Transverse colon (tissue), 4 donors: Measurements from ENCODE around the gene ZFHX3. TPM values are rescaled to one million over a fixed set of nuclear protein-coding genes. Genes with fewer than 3 reads are reported as not detected.

Experiments used
- DNase-seq: peaks from one replicate; pipeline ENCODE4 v3.0.0-alpha.2; 2019
- H3K27ac ChIP-seq, 4 donors: fragments of 200-600 bp; sonication (generic); 2 replicates each; pipeline ENCODE4 v1.5.1; 2016 to 2018; ENCODE audit warnings: inconsistent platforms in 4 of 4
- H3K27me3 ChIP-seq: fragments of 200-600 bp; sonication (generic); 2 replicates; pipeline ENCODE4 v1.5.1; 2017; ENCODE audit warnings: inconsistent platforms
- H3K36me3 ChIP-seq, 4 donors: fragments of 200-600 bp; sonication (generic); 2 replicates each; pipeline ENCODE4 v1.5.1; 2017 to 2019; ENCODE audit warnings: inconsistent platforms in 4 of 4
- H3K4me1 ChIP-seq, 4 donors: fragments of 200-600 bp; sonication (generic); 2 replicates each; pipeline ENCODE4 v1.5.1; 2017 to 2020; ENCODE audit warnings: inconsistent platforms in 4 of 4
- H3K4me3 ChIP-seq, 4 donors: fragments of 200-600 bp; sonication (generic); 1 replicate in 1 of 4; 2 replicates in 3 of 4; pipeline versions ENCODE4 v1.5.1 to v1.6.1; 2017 to 2019; ENCODE audit warnings: inconsistent platforms in 4 of 4
- H3K9me3 ChIP-seq, 2 donors: fragments of 200-600 bp; sonication (generic); 2 replicates each; pipeline ENCODE4 v1.5.1; 2017 to 2019; ENCODE audit warnings: inconsistent platforms in 2 of 2
- EP300 ChIP-seq: sonication (generic); formaldehyde crosslinking; IDR thresholded peaks from one replicate; pipeline ENCODE4 v1.6.1; 2017; ENCODE audit warnings: antibody characterized with exemption, low read depth
- POLR2A ChIP-seq: fragments of 450-650 bp; IDR thresholded peaks from one replicate; pipeline ENCODE4 v1.6.1; 2016; ENCODE audit warnings: antibody characterized with exemption, mild to moderate bottlenecking, moderate library complexity
- POLR2AphosphoS5 ChIP-seq, 3 donors: sonication (generic); formaldehyde crosslinking; IDR thresholded peaks; one replicate each; pipeline ENCODE4 v1.6.1; 2016; ENCODE audit warnings: antibody characterized with exemption in 3 of 3
- WGBS, 2 donors: methylation state at CpG; one replicate each; pipeline ENCODE4 v1.1.5; 2018; ENCODE audit warnings: low coverage in 1 of 2; 5-methylcytosine and 5-hydroxymethylcytosine counted together
- in situ Hi-C, 4 donors: fragments of 200-750 bp; cut with MboI; loops; one replicate each; pipeline versions ENCODE4 v1.15.0 to v1.15.1; 2017; ENCODE audit warnings: low sequenced_read_pairs in 3 of 4, low pct_ligation_motif_present in 1 of 4, low pct_unique_long_range_greater_than_20kb in 1 of 4
- intact Hi-C: fragments of 100-400 bp; cut with DNase I; formaldehyde crosslinking; loops from one replicate; pipeline ENCODE4 v1.15.1; 2023; ENCODE audit warnings: low total_unique reads
- total RNA-seq, 4 donors: library from RNA; depleted of rRNA; stranded (reverse); fragments of >200 nt; gene quantifications; one replicate each; pipeline ENCODE4 v1.1.0, GENCODE V29; 2016
- TF ChIP-seq, protein P1 (sequence below), 5 experiments: fragments of 200-600 bp in 3 of 5; fragments of 450-650 bp in 2 of 5; sonication (generic) in 3 of 5; IDR thresholded peaks; 1 replicate in 2 of 5; 2 replicates in 3 of 5; pipeline ENCODE4 v1.5.1; 2016 to 2017; ENCODE audit warnings: antibody characterized with exemption in 5 of 5, inconsistent platforms in 3 of 5, mild to moderate bottlenecking in 2 of 5, moderate library complexity in 1 of 5

Gene ZFHX3
- total RNA-seq, 4 donors from 2014 or later, result 12.3 to 23.7 (median 15.3) TPM

DNA sequence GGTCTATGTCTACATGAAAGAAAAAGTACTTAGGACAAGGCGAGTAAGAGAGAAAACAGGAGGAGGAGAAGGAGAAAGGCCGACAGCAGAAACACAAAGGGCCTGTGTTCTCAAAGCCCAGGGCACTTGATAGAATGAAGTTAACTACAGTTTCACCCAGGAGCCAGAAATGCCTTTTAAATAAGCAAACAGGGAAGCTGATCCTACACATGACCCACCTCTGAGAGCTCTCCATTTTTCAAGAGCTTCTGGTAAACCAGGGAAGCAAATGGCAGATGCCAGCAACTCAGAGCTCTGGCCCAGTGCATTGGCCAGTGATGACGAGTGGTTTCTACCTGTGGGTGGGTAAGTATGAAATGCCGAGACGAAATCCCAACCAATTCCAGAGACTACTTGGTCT, 163.4 kb downstream of the ZFHX3 start:
- no peaks in the 10 kb centered on the region for H3K4me1 ChIP-seq
- H3K36me3 ChIP-seq, result peaks cover 0 to 17% (median 0%) of the 10 kb centered on the region in 4 donors
- no peak for DNase-seq
- H3K9me3 ChIP-seq, result no peaks in the 10 kb centered on the region
- no peak overlapping the region for H3K27ac ChIP-seq
- no peak overlapping the region for H3K4me3 ChIP-seq
- TF ChIP-seq POLR2A (no peak), EP300 (no peak), POLR2AphosphoS5 (IDR thresholded peaks at IDR 0.05) (no peak)
- TF ChIP-seq, protein P1, sequence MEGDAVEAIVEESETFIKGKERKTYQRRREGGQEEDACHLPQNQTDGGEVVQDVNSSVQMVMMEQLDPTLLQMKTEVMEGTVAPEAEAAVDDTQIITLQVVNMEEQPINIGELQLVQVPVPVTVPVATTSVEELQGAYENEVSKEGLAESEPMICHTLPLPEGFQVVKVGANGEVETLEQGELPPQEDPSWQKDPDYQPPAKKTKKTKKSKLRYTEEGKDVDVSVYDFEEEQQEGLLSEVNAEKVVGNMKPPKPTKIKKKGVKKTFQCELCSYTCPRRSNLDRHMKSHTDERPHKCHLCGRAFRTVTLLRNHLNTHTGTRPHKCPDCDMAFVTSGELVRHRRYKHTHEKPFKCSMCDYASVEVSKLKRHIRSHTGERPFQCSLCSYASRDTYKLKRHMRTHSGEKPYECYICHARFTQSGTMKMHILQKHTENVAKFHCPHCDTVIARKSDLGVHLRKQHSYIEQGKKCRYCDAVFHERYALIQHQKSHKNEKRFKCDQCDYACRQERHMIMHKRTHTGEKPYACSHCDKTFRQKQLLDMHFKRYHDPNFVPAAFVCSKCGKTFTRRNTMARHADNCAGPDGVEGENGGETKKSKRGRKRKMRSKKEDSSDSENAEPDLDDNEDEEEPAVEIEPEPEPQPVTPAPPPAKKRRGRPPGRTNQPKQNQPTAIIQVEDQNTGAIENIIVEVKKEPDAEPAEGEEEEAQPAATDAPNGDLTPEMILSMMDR (IDR thresholded peaks at IDR 0.05), result no peak
- WGBS, 2 donors, result 91 to 97% methylated on average over 5 of the region's 5 CpGs
- intact Hi-C loops, result no loop called here
- H3K27me3 ChIP-seq, result no peaks in the 10 kb centered on the region
- in situ Hi-C loops, result no loop called here

- H3K4me3 ChIP-seq, result no peak overlapping the region
- H3K36me3 ChIP-seq, result peaks cover 0 to 17% (median 0%) of the 10 kb centered on the region in 4 donors
- no peak overlapping the region for H3K27ac ChIP-seq
- in situ Hi-C loops, result no loop called here
- DNase-seq, result no peak
- H3K9me3 ChIP-seq, result no peaks in the 10 kb centered on the region
- no peaks in the 10 kb centered on the region for H3K27me3 ChIP-seq
- H3K4me1 ChIP-seq, result no peaks in the 10 kb centered on the region
- TF ChIP-seq POLR2AphosphoS5 (IDR thresholded peaks at IDR 0.05) (no peak), POLR2A (no peak), EP300 (no peak)
- TF ChIP-seq, protein P1 (IDR thresholded peaks at IDR 0.05), result no peak
- WGBS, 2 donors, result 79 to 97% methylated on average over 4 of the region's 4 CpGs
- intact Hi-C loops, result no loop called here
Measured at GRCh38 chr16:72884037-72884436, 163.9 kb downstream of the ZFHX3 start.

DNA sequence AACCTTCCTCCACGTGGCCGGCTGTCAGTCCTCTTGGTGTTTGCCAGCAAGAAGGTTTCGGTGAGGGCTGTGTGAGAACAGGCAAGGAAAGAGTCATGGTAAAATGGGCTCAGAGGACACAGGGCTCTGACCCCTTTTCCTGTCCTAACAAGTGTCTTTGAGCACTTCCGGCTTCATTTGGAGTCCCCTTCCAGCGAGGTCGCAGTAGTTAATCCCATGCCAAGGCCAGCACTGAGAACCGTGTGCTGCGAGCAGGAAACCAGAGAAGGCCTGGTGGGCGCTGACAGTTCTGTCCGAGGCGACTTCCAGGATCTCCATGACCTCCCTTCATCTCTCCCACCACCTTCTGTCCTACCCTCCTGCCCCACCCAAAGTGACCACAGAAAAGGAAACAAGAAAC, 168.1 kb downstream of the ZFHX3 start:
- Histone ChIP-seq H3K4me1 (peaks cover 0 to 31% (median 5%) of the 10 kb centered on the region in 4 donors), H3K27ac (no peak overlapping the region), H3K36me3 (peaks cover 0 to 9% (median 0%) of the 10 kb centered on the region in 4 donors), H3K9me3 (no peaks in the 10 kb centered on the region), H3K27me3 (no peaks in the 10 kb centered on the region), H3K4me3 (no peak overlapping the region)
- DNase-seq, result no peak
- 88% methylated on average over 11 of the region's 11 CpGs; no CpG with 5 or more reads in 1 of the 2 donors for WGBS, 2 donors
- intact Hi-C loops (no loop called here), in situ Hi-C loops (no loop called here)
- TF ChIP-seq, protein P1 (IDR thresholded peaks at IDR 0.05), result no peak
- TF ChIP-seq POLR2AphosphoS5 (IDR thresholded peaks at IDR 0.05) (no peak), POLR2A (no peak), EP300 (no peak)

- peak overlapping the region in 3 of 4 donors; percentile 41 to 64 (median 49) for H3K27ac ChIP-seq
- in situ Hi-C loops, result no loop called here
Measured at GRCh38 chr16:72878301-72879269, 169.3 kb downstream of the ZFHX3 start.

More at GRCh38 chr16:72878301-72879269, 169.3 kb downstream of the ZFHX3 start:
- H3K4me3 ChIP-seq, result no peak overlapping the region
- H3K27me3 ChIP-seq, result no peaks in the 10 kb centered on the region
- TF ChIP-seq, protein P1 (IDR thresholded peaks at IDR 0.05), result no peak
- TF ChIP-seq POLR2A, result no peak
- no peak for TF ChIP-seq POLR2AphosphoS5 (IDR thresholded peaks at IDR 0.05)
- no peak for TF ChIP-seq EP300
- DNase-seq, result no peak
- H3K9me3 ChIP-seq, result no peaks in the 10 kb centered on the region
- WGBS, 2 donors, result 90 to 95% methylated on average over 6 to 19 of the region's 19 CpGs
- intact Hi-C loops, result no loop called here
- peaks cover 0 to 31% (median 5%) of the 10 kb centered on the region in 4 donors for H3K4me1 ChIP-seq
- H3K36me3 ChIP-seq, result no peaks in the 10 kb centered on the region
